IMR-90 (cell line): Measurements from ENCODE around the gene MAGOH. TPM values are rescaled to one million over a fixed set of nuclear protein-coding genes. Genes with fewer than 3 reads are reported as not detected.
A peak's percentile ranks its signal among the peaks of the same experiment; 100 is the strongest.

Source experiments
- ATAC-seq: fragments of 200-7000 bp; cut with Tn5 transposase; 2 replicates; pipeline ENCODE4 v1.9.1; 2020; ENCODE audit warnings: low read depth, mild to moderate bottlenecking, moderate library complexity
- BruUV-seq: library from RNA; stranded (reverse); fragments of 400-500 nt; replicated peaks from 2 replicates; lab custom pipeline; 2021; lab: Mats Ljungman, UMichigan
- CTCF ChIA-PET: fragments of 300-600 bp; formaldehyde crosslinking; extraction: SDS; loops from one replicate; lab custom pipeline; 2021; ENCODE audit warnings: antibody characterized with exemption; lab: Yijun Ruan, JAX
- POLR2A ChIA-PET: fragments of 300-600 bp; sonication (Branson Sonifier 250); formaldehyde crosslinking; loops from one replicate; lab custom pipeline; 2022; ENCODE audit warnings: antibody characterized with exemption; ENCODE audit not compliant: unreplicated experiment; lab: Charles Lee
- DNase-seq: peaks from one replicate; pipeline ENCODE4 v3.0.0; 2013
- H2AFZ ChIP-seq: replicated peaks from 2 replicates; pipeline ENCODE3; 2013; ENCODE audit warnings: low read length, mild to moderate bottlenecking; ENCODE audit not compliant: poor library complexity
- H2AK5ac ChIP-seq: 2 replicates; pipeline ENCODE4 v1.6.1; 2013; ENCODE audit warnings: low read depth, low read length, inconsistent platforms
- H2AK9ac ChIP-seq: replicated peaks from 2 replicates; pipeline ENCODE3; 2013; ENCODE audit warnings: mild to moderate bottlenecking, low read depth, low read length, moderate library complexity; ENCODE audit not compliant: poor library complexity
- H2BK120ac ChIP-seq: 2 replicates; pipeline ENCODE4 v1.6.1; 2013; ENCODE audit warnings: low read depth, low read length, inconsistent platforms
- H2BK15ac ChIP-seq: 3 replicates; pipeline ENCODE4 v1.6.1; 2013; ENCODE audit warnings: low read depth, low read length, inconsistent platforms
- H2BK20ac ChIP-seq: 2 replicates; pipeline ENCODE4 v1.6.1; 2013; ENCODE audit warnings: low read depth, mild to moderate bottlenecking, inconsistent platforms, low read length, moderate library complexity
- H2BK5ac ChIP-seq: 2 replicates; pipeline ENCODE4 v1.6.1; 2013; ENCODE audit warnings: mild to moderate bottlenecking, low read depth, low read length, inconsistent platforms; ENCODE audit not compliant: poor library complexity, severe bottlenecking
- H3K14ac ChIP-seq: replicated peaks from 2 replicates; pipeline ENCODE4 v1.6.1; 2013; ENCODE audit warnings: low read depth, low read length, inconsistent platforms
- H3K18ac ChIP-seq: 2 replicates; pipeline ENCODE4 v1.6.1; 2013; ENCODE audit warnings: low read depth, low read length, control low read depth
- H3K23ac ChIP-seq: 2 replicates; pipeline ENCODE4 v1.6.1; 2013; ENCODE audit warnings: low read depth, low read length, inconsistent platforms
- H3K27ac ChIP-seq: 2 replicates; pipeline ENCODE4 v1.5.1; 2013; ENCODE audit warnings: mild to moderate bottlenecking, control low read depth, low read length; ENCODE audit not compliant: insufficient read depth
- H3K27me3 ChIP-seq: 2 replicates; pipeline ENCODE4 v1.6.1; 2013; ENCODE audit warnings: low read length; ENCODE audit not compliant: control insufficient read depth, insufficient read depth
- H3K36me3 ChIP-seq: 2 replicates; pipeline ENCODE4 v1.6.1; 2013; ENCODE audit warnings: low read length, mixed read lengths; ENCODE audit not compliant: control insufficient read depth, insufficient read depth
- H3K4ac ChIP-seq: 2 replicates; pipeline ENCODE4 v1.6.1; 2013; ENCODE audit warnings: low read depth, low read length, inconsistent platforms
- H3K4me1 ChIP-seq: 2 replicates; pipeline ENCODE4 v1.6.1; 2013; ENCODE audit warnings: low read length, mixed read lengths; ENCODE audit not compliant: control insufficient read depth, insufficient read depth
- H3K4me2 ChIP-seq: 2 replicates; pipeline ENCODE4 v1.6.1; 2013; ENCODE audit warnings: low read depth, mild to moderate bottlenecking, control low read depth, low read length, moderate library complexity
- H3K4me3 ChIP-seq: 2 replicates; pipeline ENCODE4 v1.5.1; 2013; ENCODE audit warnings: low read depth, mild to moderate bottlenecking, control low read depth, low read length, moderate library complexity; ENCODE audit not compliant: insufficient read depth
- H3K56ac ChIP-seq: 2 replicates; pipeline ENCODE4 v1.6.1; 2013; ENCODE audit warnings: low read length, inconsistent platforms; ENCODE audit not compliant: insufficient read depth; ENCODE audit errors: extremely low read depth
- H3K79me1 ChIP-seq, 2 experiments: 2 replicates each; pipeline ENCODE4 v1.6.1; 2013; ENCODE audit warnings: low read length in 2 of 2, inconsistent platforms in 1 of 2, low read depth in 1 of 2
- H3K9ac ChIP-seq: 2 replicates; pipeline ENCODE4 v1.6.1; 2013; ENCODE audit warnings: low read depth, low read length, control low read depth
- H3K9me1 ChIP-seq: 2 replicates; pipeline ENCODE4 v1.6.1; 2013; ENCODE audit warnings: low read length, inconsistent platforms; ENCODE audit not compliant: insufficient read depth
- H3K9me3 ChIP-seq: 2 replicates; pipeline ENCODE4 v1.6.1; 2013; ENCODE audit warnings: low read length; ENCODE audit not compliant: control insufficient read depth, insufficient read depth
- H4K20me1 ChIP-seq: 2 replicates; pipeline ENCODE4 v1.6.1; 2013; ENCODE audit warnings: low read length, inconsistent platforms; ENCODE audit not compliant: insufficient read depth
- H4K5ac ChIP-seq: 2 replicates; pipeline ENCODE4 v1.6.1; 2013; ENCODE audit warnings: mild to moderate bottlenecking, low read depth, low read length, control low read depth
- H4K8ac ChIP-seq, 2 experiments: 2 replicates each; pipeline ENCODE4 v1.6.1; 2013; ENCODE audit warnings: low read depth in 2 of 2, low read length in 2 of 2, control low read depth in 1 of 2, inconsistent platforms in 1 of 2
- H4K91ac ChIP-seq: 2 replicates; pipeline ENCODE4 v1.6.1; 2013; ENCODE audit warnings: low read depth, low read length, inconsistent platforms; ENCODE audit not compliant: insufficient read depth
- FOS ChIP-seq: fragments of 150-350 bp; IDR thresholded peaks from 2 replicates; pipeline ENCODE4 v1.6.1; 2016; ENCODE audit warnings: low read depth, low read length
- MAFK ChIP-seq: IDR thresholded peaks from 2 replicates; pipeline ENCODE4 v1.6.1; 2012; ENCODE audit warnings: low read depth, low read length, improper control_type of control experiment
- POLR2A ChIP-seq: IDR thresholded peaks from 2 replicates; pipeline ENCODE4 v1.6.1; 2012; ENCODE audit warnings: mild to moderate bottlenecking, low read depth, low read length
- SMC3 ChIP-seq: fragments of 150-350 bp; IDR thresholded peaks from 2 replicates; pipeline ENCODE4 v1.6.1; 2016; ENCODE audit warnings: low read depth, mild to moderate bottlenecking, antibody characterized with exemption, low read length, moderate library complexity
- WGBS, 2 experiments: methylation state at CpG; one replicate each; pipeline versions ENCODE4 v1.1.5 to v1.1.7; 2013; ENCODE audit warnings: missing lambda C conversion rate in 2 of 2; ENCODE audit not compliant: insufficient read length in 1 of 2; ENCODE audit errors: extremely low coverage in 2 of 2; 5-methylcytosine and 5-hydroxymethylcytosine counted together
- dilution Hi-C: fragments of 300-500 bp; cut with HindIII; formaldehyde crosslinking; loops from one replicate; pipeline ENCODE4 v1.14.3; 2018; ENCODE audit warnings: low sequenced_read_pairs; ENCODE audit not compliant: unreplicated experiment
- in situ Hi-C: fragments of 300-500 bp; cut with MboI; formaldehyde crosslinking; loops from 3 replicates; pipeline ENCODE4 v1.14.3; 2019; ENCODE audit warnings: low sequenced_read_pairs, inconsistent platforms, mixed read lengths
- intact Hi-C: fragments of 100-400 bp; cut with micrococcal nuclease; formaldehyde crosslinking; loops from 2 replicates; pipeline ENCODE4 v1.10.0; 2022
- polyA plus RNA-seq, 3 experiments: library from polyadenylated mRNA; depleted of rRNA; stranded (reverse); fragments of >200 nt; gene quantifications; 2 replicates each; pipeline ENCODE4 v1.2.3, GENCODE V29; 2012; ENCODE audit warnings: low replicate concordance in 1 of 3
- total RNA-seq: library from RNA; depleted of rRNA; stranded (reverse); fragments of >200 nt; gene quantifications from 2 replicates; pipeline ENCODE4 v1.2.3, GENCODE V29; 2012

Gene MAGOH
- total and polyA plus RNA-seq, 2 of the 4 experiments (the other 2 are of a cell fraction), result 3.8 to 26.3 TPM

GRCh38 chr1:53257454-53258081, 19.2 kb upstream of the MAGOH start:
- no peaks in the 10 kb centered on the region for H4K20me1 ChIP-seq
- H3K23ac ChIP-seq, result no peak overlapping the region
- H2AK9ac ChIP-seq, result no peak overlapping the region
- H3K4me1 ChIP-seq, result peaks cover 6% of the 10 kb centered on the region; the same call in 1 of the 2 replicates
- H4K91ac ChIP-seq, result 0 out of 2 replicates have a peak overlapping the region, but pooled peaks have one; percentile 14
- no peak overlapping the region for H3K4ac ChIP-seq
- no peak overlapping the region for H2BK5ac ChIP-seq
- peak; percentile 14 for ATAC-seq
- H3K56ac ChIP-seq, result no peak overlapping the region
- 0 out of 2 replicates have a peak overlapping the region, but pooled peaks have one; percentile 14 for H2BK20ac ChIP-seq
- DNase-seq, result peak; percentile 52
- no peaks in the 10 kb centered on the region for H3K79me1 ChIP-seq
- POLR2A ChIA-PET, result no interaction called here
- H4K5ac ChIP-seq, result no peak overlapping the region
- TF ChIP-seq POLR2A, result no peak
- peak; percentile 79 for TF ChIP-seq MAFK
- TF ChIP-seq FOS, result peak; percentile 58
- no peak for TF ChIP-seq SMC3
- no peak overlapping the region for H3K18ac ChIP-seq
- H3K27me3 ChIP-seq, result no peaks in the 10 kb centered on the region
- CTCF ChIA-PET, result interaction anchor here (1.0 kb wide), 1 partner anchor 21 kb away, joined by 3 read pairs; no protein-coding TSS in a partner anchor
- H2AFZ ChIP-seq, result no peak overlapping the region
- 0 out of 2 replicates have a peak overlapping the region, but pooled peaks have one; percentile 63 for H3K14ac ChIP-seq
- no peak overlapping the region for H2BK120ac ChIP-seq
- H3K9me3 ChIP-seq, result no peaks in the 10 kb centered on the region
- 100% methylated on average over 1 of the region's 5 CpGs; no CpG with 5 or more reads in 1 of the 2 experiments for WGBS, 2 experiments
- H2BK15ac ChIP-seq, result no peak overlapping the region
- BruUV-seq, result no TSS peak
- no peak overlapping the region for H3K4me3 ChIP-seq
- dilution Hi-C loops, result no loop called here
- intact Hi-C loops, result no loop called here
- in situ Hi-C loops, result no loop called here
- H2AK5ac ChIP-seq, result no peak overlapping the region
- H3K36me3 ChIP-seq, result peaks cover 7% of the 10 kb centered on the region
- H4K8ac ChIP-seq, result 0 out of 4 replicates have a peak overlapping the region, but pooled peaks of 1 of the 2 experiments have one; percentile 5
- no peak overlapping the region for H3K9ac ChIP-seq
- no peak overlapping the region for H3K27ac ChIP-seq
- peaks cover 29% of the 10 kb centered on the region for H3K9me1 ChIP-seq
- H3K4me2 ChIP-seq, result no peak overlapping the region
